ENCODE results near the gene COL3A1.
A peak's percentile ranks its signal among the peaks of the same experiment; 100 is the strongest.

The COL3A1 gene

GRCh38 chr2:189015359-189015758 is 41.2 kb downstream of the COL3A1 start:
- Histone ChIP-seq H3K9me3 (ENCODE audit: insufficient read depth, low read length) (no peaks in the 10 kb centered on the region), H3K27me3 (ENCODE audit: insufficient read depth, insufficient read length) (no peaks in the 10 kb centered on the region), H3K4me1 (ENCODE audit: insufficient read depth, insufficient read length) (no peaks in the 10 kb centered on the region), H3K4me3 (ENCODE audit: insufficient read length, low read depth) (no peak overlapping the region), H3K9ac (ENCODE audit: insufficient read length, low read depth) (no peak overlapping the region), H3K36me3 (ENCODE audit: insufficient read depth, insufficient read length, low read length) (no peaks in the 10 kb centered on the region)
- no peak for TF ChIP-seq ZNF274 (IDR thresholded peaks at IDR 0.05; ENCODE audit: low read depth, low read length)
- TF ChIP-seq SUZ12 (IDR thresholded peaks at IDR 0.05; ENCODE audit: extremely low read depth, insufficient read depth, insufficient read length), result no peak
- no peak for TF ChIP-seq YY1 (IDR thresholded peaks at IDR 0.05; ENCODE audit: insufficient read depth, insufficient read length)
- peak; percentile 9 for DNase-seq (ENCODE audit: low read depth, low spot score)

- Histone ChIP-seq H3K9me3 (ENCODE audit: insufficient read depth, low read length) (no peaks in the 10 kb centered on the region), H3K9ac (ENCODE audit: insufficient read length, low read depth) (no peak overlapping the region), H3K4me1 (ENCODE audit: insufficient read depth, insufficient read length) (no peaks in the 10 kb centered on the region), H3K27me3 (ENCODE audit: insufficient read depth, insufficient read length) (no peaks in the 10 kb centered on the region), H3K36me3 (ENCODE audit: insufficient read depth, insufficient read length, low read length) (no peaks in the 10 kb centered on the region), H3K4me3 (ENCODE audit: insufficient read length, low read depth) (no peak overlapping the region)
- TF ChIP-seq YY1 (IDR thresholded peaks at IDR 0.05; ENCODE audit: insufficient read depth, insufficient read length) (no peak), SUZ12 (IDR thresholded peaks at IDR 0.05; ENCODE audit: extremely low read depth, insufficient read depth, insufficient read length) (no peak), ZNF274 (IDR thresholded peaks at IDR 0.05; ENCODE audit: low read depth, low read length) (no peak)
- DNase-seq (ENCODE audit: low read depth, low spot score), result no peak
Observed at GRCh38 chr2:189016311-189016861, 42.2 kb downstream of the COL3A1 start.

GRCh38 chr2:189018631-189019030 is 44.5 kb downstream of the COL3A1 start:
- Histone ChIP-seq H3K9me3 (ENCODE audit: insufficient read depth, low read length) (no peaks in the 10 kb centered on the region), H3K36me3 (ENCODE audit: insufficient read depth, insufficient read length, low read length) (no peaks in the 10 kb centered on the region), H3K4me1 (ENCODE audit: insufficient read depth, insufficient read length) (no peaks in the 10 kb centered on the region), H3K4me3 (ENCODE audit: insufficient read length, low read depth) (no peak overlapping the region), H3K9ac (ENCODE audit: insufficient read length, low read depth) (no peak overlapping the region), H3K27me3 (ENCODE audit: insufficient read depth, insufficient read length) (no peaks in the 10 kb centered on the region)
- TF ChIP-seq YY1 (IDR thresholded peaks at IDR 0.05; ENCODE audit: insufficient read depth, insufficient read length) (no peak), SUZ12 (IDR thresholded peaks at IDR 0.05; ENCODE audit: extremely low read depth, insufficient read depth, insufficient read length) (no peak), ZNF274 (IDR thresholded peaks at IDR 0.05; ENCODE audit: low read depth, low read length) (no peak)
- no peak for DNase-seq (ENCODE audit: low read depth, low spot score)

- no peak for DNase-seq (ENCODE audit: low read depth, low spot score)
- Histone ChIP-seq H3K27me3 (ENCODE audit: insufficient read depth, insufficient read length) (no peaks in the 10 kb centered on the region), H3K4me1 (ENCODE audit: insufficient read depth, insufficient read length) (no peaks in the 10 kb centered on the region), H3K9ac (ENCODE audit: insufficient read length, low read depth) (no peak overlapping the region), H3K36me3 (ENCODE audit: insufficient read depth, insufficient read length, low read length) (no peaks in the 10 kb centered on the region), H3K9me3 (ENCODE audit: insufficient read depth, low read length) (no peaks in the 10 kb centered on the region), H3K4me3 (ENCODE audit: insufficient read length, low read depth) (no peak overlapping the region)
- TF ChIP-seq YY1 (IDR thresholded peaks at IDR 0.05; ENCODE audit: insufficient read depth, insufficient read length) (no peak), SUZ12 (IDR thresholded peaks at IDR 0.05; ENCODE audit: extremely low read depth, insufficient read depth, insufficient read length) (no peak), ZNF274 (IDR thresholded peaks at IDR 0.05; ENCODE audit: low read depth, low read length) (no peak)
Observed at GRCh38 chr2:189020179-189020578, 46.0 kb downstream of the COL3A1 start.

GRCh38 chr2:189022053-189022481 is 47.9 kb downstream of the COL3A1 start:
- no peak overlapping the region for H3K9ac ChIP-seq (ENCODE audit: insufficient read length, low read depth)
- DNase-seq (ENCODE audit: low read depth, low spot score), result no peak

GRCh38 chr2:189022492-189022891 is 48.3 kb downstream of the COL3A1 start:
- Histone ChIP-seq H3K27me3 (ENCODE audit: insufficient read depth, insufficient read length) (no peaks in the 10 kb centered on the region), H3K36me3 (ENCODE audit: insufficient read depth, insufficient read length, low read length) (no peaks in the 10 kb centered on the region), H3K9me3 (ENCODE audit: insufficient read depth, low read length) (no peaks in the 10 kb centered on the region), H3K4me1 (ENCODE audit: insufficient read depth, insufficient read length) (no peaks in the 10 kb centered on the region), H3K9ac (ENCODE audit: insufficient read length, low read depth) (no peak overlapping the region), H3K4me3 (ENCODE audit: insufficient read length, low read depth) (no peak overlapping the region)
- TF ChIP-seq SUZ12 (IDR thresholded peaks at IDR 0.05; ENCODE audit: extremely low read depth, insufficient read depth, insufficient read length) (no peak), ZNF274 (IDR thresholded peaks at IDR 0.05; ENCODE audit: low read depth, low read length) (no peak), YY1 (IDR thresholded peaks at IDR 0.05; ENCODE audit: insufficient read depth, insufficient read length) (no peak)
- no peak for DNase-seq (ENCODE audit: low read depth, low spot score)

More at GRCh38 chr2:189022053-189022481, 47.9 kb downstream of the COL3A1 start:
- no peak for TF ChIP-seq SUZ12 (IDR thresholded peaks at IDR 0.05; ENCODE audit: extremely low read depth, insufficient read depth, insufficient read length)
- no peak for TF ChIP-seq ZNF274 (IDR thresholded peaks at IDR 0.05; ENCODE audit: low read depth, low read length)
- no peak for TF ChIP-seq YY1 (IDR thresholded peaks at IDR 0.05; ENCODE audit: insufficient read depth, insufficient read length)
- Histone ChIP-seq H3K4me3 (ENCODE audit: insufficient read length, low read depth) (no peak overlapping the region), H3K27me3 (ENCODE audit: insufficient read depth, insufficient read length) (no peaks in the 10 kb centered on the region), H3K9me3 (ENCODE audit: insufficient read depth, low read length) (no peaks in the 10 kb centered on the region), H3K36me3 (ENCODE audit: insufficient read depth, insufficient read length, low read length) (no peaks in the 10 kb centered on the region), H3K4me1 (ENCODE audit: insufficient read depth, insufficient read length) (no peaks in the 10 kb centered on the region)

- DNase-seq (ENCODE audit: low read depth, low spot score), result peak; percentile 13
- Histone ChIP-seq H3K9ac (ENCODE audit: insufficient read length, low read depth) (no peak overlapping the region), H3K4me1 (ENCODE audit: insufficient read depth, insufficient read length) (no peaks in the 10 kb centered on the region), H3K27me3 (ENCODE audit: insufficient read depth, insufficient read length) (no peaks in the 10 kb centered on the region), H3K36me3 (ENCODE audit: insufficient read depth, insufficient read length, low read length) (no peaks in the 10 kb centered on the region), H3K9me3 (ENCODE audit: insufficient read depth, low read length) (no peaks in the 10 kb centered on the region), H3K4me3 (ENCODE audit: insufficient read length, low read depth) (no peak overlapping the region)
- TF ChIP-seq ZNF274 (IDR thresholded peaks at IDR 0.05; ENCODE audit: low read depth, low read length), result no peak
- TF ChIP-seq SUZ12 (IDR thresholded peaks at IDR 0.05; ENCODE audit: extremely low read depth, insufficient read depth, insufficient read length), result no peak
- TF ChIP-seq YY1 (IDR thresholded peaks at IDR 0.05; ENCODE audit: insufficient read depth, insufficient read length), result no peak
Observed at GRCh38 chr2:189024901-189025618, 50.9 kb downstream of the COL3A1 start.
